Measurements from ENCODE around the gene SNAPC4.

- TF ChIP-seq GATA2 (IDR thresholded peaks at IDR 0.05; ENCODE audit: low read depth, low read length), result no peak
- no peak for TF ChIP-seq GATA3 (IDR thresholded peaks at IDR 0.05; ENCODE audit: low read depth, low read length)
These were observed 21.0 kb downstream of the SNAPC4 start for GRCh38 chr9:136379003-136379287.
